HepG2 (cell line): ENCODE data around the gene TBL2. TPM values are rescaled to one million over a fixed set of nuclear protein-coding genes. Genes with fewer than 3 reads are reported as not detected.
A peak's percentile ranks its signal among the peaks of the same experiment; 100 is the strongest.

Source experiments
- DMAP1 ChIP-seq: IDR thresholded peaks from 2 replicates; pipeline ENCODE4 v1.6.1; 2016
- FOXJ3 ChIP-seq: sonication (generic); formaldehyde crosslinking; IDR thresholded peaks from 2 replicates; pipeline ENCODE4 v1.4.0; 2020; ENCODE audit warnings: missing genetic modification reagents, mild to moderate bottlenecking, borderline replicate concordance
- FOXO4 ChIP-seq: sonication (generic); formaldehyde crosslinking; conservative IDR thresholded peaks from 2 replicates; pipeline ENCODE4 v1.8.1; 2023; ENCODE audit warnings: missing genetic modification reagents
- HNF4G ChIP-seq, 2 experiments: sonication (generic) in 1 of 2; formaldehyde crosslinking in 1 of 2; IDR thresholded peaks; 2 replicates each; pipeline versions ENCODE4 v1.4.0 to v1.6.1; 2011 to 2020; ENCODE audit warnings: borderline replicate concordance in 2 of 2, low read depth in 2 of 2, mild to moderate bottlenecking in 2 of 2, low read length in 1 of 2, missing genetic modification reagents in 1 of 2, moderate library complexity in 1 of 2
- KDM6A ChIP-seq: IDR thresholded peaks from 2 replicates; pipeline ENCODE4 v1.6.1; 2016; ENCODE audit warnings: low read depth
- MAZ ChIP-seq, 2 experiments: sonication (generic) in 1 of 2; formaldehyde crosslinking in 1 of 2; IDR thresholded peaks; 2 replicates each; pipeline versions ENCODE4 v1.5.0 to v1.6.1; 2012 to 2020; ENCODE audit warnings: low read depth in 2 of 2, mild to moderate bottlenecking in 2 of 2, borderline replicate concordance in 1 of 2, improper control_type of control experiment in 1 of 2, low read length in 1 of 2, missing genetic modification reagents in 1 of 2, moderate library complexity in 1 of 2
- MEIS2 ChIP-seq: sonication (generic); formaldehyde crosslinking; IDR thresholded peaks from 2 replicates; pipeline ENCODE4 v1.9.0; 2021; ENCODE audit warnings: mild to moderate bottlenecking, missing genetic modification reagents
- NFIB ChIP-seq: sonication (generic); formaldehyde crosslinking; IDR thresholded peaks from 2 replicates; pipeline ENCODE4 v1.9.0; 2021; ENCODE audit warnings: missing genetic modification reagents, mild to moderate bottlenecking, borderline replicate concordance
- POLR2AphosphoS2 ChIP-seq: IDR thresholded peaks from 2 replicates; pipeline ENCODE4 v1.6.1; 2011; ENCODE audit warnings: low read depth, low read length, improper control_type of control experiment
- PRMT3 ChIP-seq: sonication (generic); formaldehyde crosslinking; IDR thresholded peaks from 2 replicates; pipeline ENCODE4 v1.8.1; 2022; ENCODE audit warnings: low read depth, mild to moderate bottlenecking, moderate library complexity, missing genetic modification reagents, borderline replicate concordance
- RAD51 ChIP-seq: fragments of 450-650 bp; IDR thresholded peaks from 2 replicates; pipeline ENCODE4 v1.6.1; 2016; ENCODE audit warnings: borderline replicate concordance
- RARG ChIP-seq: sonication (generic); formaldehyde crosslinking; IDR thresholded peaks from 2 replicates; pipeline ENCODE4 v1.4.0; 2020; ENCODE audit warnings: low read depth, mild to moderate bottlenecking, missing genetic modification reagents
- RFX3 ChIP-seq: IDR thresholded peaks from 2 replicates; pipeline ENCODE4 v1.6.1; 2016; ENCODE audit warnings: missing biosample characterization, missing genetic modification reagents
- SAP130 ChIP-seq: IDR thresholded peaks from 2 replicates; pipeline ENCODE4 v1.6.1; 2016; ENCODE audit warnings: low read depth
- SKI ChIP-seq: fragments of 450-650 bp; IDR thresholded peaks from one replicate; pipeline ENCODE4 v1.6.1; 2018; ENCODE audit warnings: mild to moderate bottlenecking; ENCODE audit not compliant: partially characterized antibody
- SMARCC2 ChIP-seq: fragments of 450-650 bp; IDR thresholded peaks from 2 replicates; pipeline ENCODE4 v1.6.1; 2017; ENCODE audit warnings: antibody characterized with exemption, mild to moderate bottlenecking
- SNAPC2 ChIP-seq: sonication (generic); formaldehyde crosslinking; IDR thresholded peaks from 2 replicates; pipeline ENCODE4 v1.8.1; 2022; ENCODE audit warnings: mild to moderate bottlenecking, missing genetic modification reagents
- SRY ChIP-seq: sonication (generic); formaldehyde crosslinking; IDR thresholded peaks from 2 replicates; pipeline ENCODE4 v1.8.0; 2022; ENCODE audit warnings: mild to moderate bottlenecking, missing genetic modification reagents
- ZNF383 ChIP-seq: sonication (generic); formaldehyde crosslinking; IDR thresholded peaks from 2 replicates; pipeline ENCODE4 v1.4.0; 2020; ENCODE audit warnings: missing genetic modification reagents, mild to moderate bottlenecking, borderline replicate concordance
- ZNF772 ChIP-seq: sonication (generic); formaldehyde crosslinking; IDR thresholded peaks from 2 replicates; pipeline ENCODE4 v1.5.0; 2020; ENCODE audit warnings: mild to moderate bottlenecking, missing genetic modification reagents
- ZUFSP ChIP-seq: sonication (generic); formaldehyde crosslinking; IDR thresholded peaks from 2 replicates; pipeline ENCODE4 v1.9.0; 2021; ENCODE audit warnings: missing genetic modification reagents, mild to moderate bottlenecking, borderline replicate concordance
- polyA plus RNA-seq, 8 experiments: library from polyadenylated mRNA; depleted of rRNA in 3 of 8; stranded (reverse) in 7 of 8; unstranded in 1 of 8; fragments of >200 nt; fragmentation: Illumina TruSeq in 4 of 8; extraction: Trizol in 4 of 8; gene quantifications; 2 replicates each; pipeline versions ENCODE4 v1.2.1 to v1.2.3, GENCODE V29; 2011 to 2016; ENCODE audit warnings: low read depth in 4 of 8, missing spikeins in 1 of 8, mixed read lengths in 1 of 8; ENCODE audit not compliant: insufficient read depth in 1 of 8
- total RNA-seq, 5 experiments: library from RNA; depleted of rRNA; stranded (reverse); fragments of >200 nt; fragmentation: Illumina TruSeq; extraction: Trizol; gene quantifications; 2 replicates each; pipeline ENCODE4 v1.2.3, GENCODE V29; 2016; ENCODE audit warnings: low read depth in 1 of 5
- TF ChIP-seq, protein P1 (sequence below), 2 experiments: sonication (generic) in 1 of 2; formaldehyde crosslinking in 1 of 2; IDR thresholded peaks; 2 replicates each; pipeline versions ENCODE4 v1.4.0 to v1.6.1; 2016 to 2020; ENCODE audit warnings: borderline replicate concordance in 1 of 2, low read depth in 1 of 2, mild to moderate bottlenecking in 1 of 2, missing genetic modification reagents in 1 of 2

TBL2 gene
- total and polyA plus RNA-seq, 2 of the 13 experiments (the other 11 are each of a cell fraction or from before 2014, with no cell fraction given) = 43.4 to 47.2 TPM

DNA sequence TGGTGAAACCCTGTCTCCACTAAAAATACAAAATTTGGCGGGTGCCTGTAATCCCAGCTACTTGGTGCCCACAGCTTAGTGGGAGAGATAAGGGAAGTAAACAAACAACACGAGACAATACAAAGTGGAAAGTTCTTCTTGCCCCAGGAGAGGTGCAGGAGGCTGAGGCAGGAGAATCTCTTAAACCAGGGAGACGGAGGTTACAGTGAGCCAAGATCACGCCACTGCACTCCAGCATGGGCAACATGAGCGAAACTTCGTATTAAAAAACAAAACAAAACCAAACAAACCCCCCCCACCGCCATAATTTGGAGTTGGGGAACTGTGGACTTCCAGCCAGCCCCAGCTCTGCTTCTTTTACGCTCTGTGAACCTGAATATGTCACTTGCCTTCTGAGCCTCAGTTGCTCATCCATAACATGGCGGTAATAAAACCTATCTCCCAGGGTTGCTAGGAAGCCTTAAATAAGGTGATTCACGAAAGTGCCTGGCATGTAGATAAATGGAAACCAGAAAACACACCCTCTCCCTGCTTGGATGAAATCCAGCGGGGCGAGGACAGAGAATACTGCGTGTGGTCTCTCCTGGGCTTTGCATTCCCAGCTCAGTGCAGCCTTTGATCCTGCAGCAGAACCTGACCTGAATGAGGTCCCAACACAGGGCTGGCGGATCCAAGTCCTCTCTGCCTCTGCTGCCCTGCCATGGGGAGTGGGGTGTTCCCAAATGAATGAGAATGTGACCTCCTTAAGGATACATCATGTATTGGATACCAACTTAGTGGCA is 35.8 kb upstream of the TBL2 start (continued):
- TF ChIP-seq ZUFSP (CRISPR knock-in tag) = no peak
- no peak for TF ChIP-seq RARG
- TF ChIP-seq DMAP1 (CRISPR knock-in tag) = no peak
- TF ChIP-seq, protein P1, sequence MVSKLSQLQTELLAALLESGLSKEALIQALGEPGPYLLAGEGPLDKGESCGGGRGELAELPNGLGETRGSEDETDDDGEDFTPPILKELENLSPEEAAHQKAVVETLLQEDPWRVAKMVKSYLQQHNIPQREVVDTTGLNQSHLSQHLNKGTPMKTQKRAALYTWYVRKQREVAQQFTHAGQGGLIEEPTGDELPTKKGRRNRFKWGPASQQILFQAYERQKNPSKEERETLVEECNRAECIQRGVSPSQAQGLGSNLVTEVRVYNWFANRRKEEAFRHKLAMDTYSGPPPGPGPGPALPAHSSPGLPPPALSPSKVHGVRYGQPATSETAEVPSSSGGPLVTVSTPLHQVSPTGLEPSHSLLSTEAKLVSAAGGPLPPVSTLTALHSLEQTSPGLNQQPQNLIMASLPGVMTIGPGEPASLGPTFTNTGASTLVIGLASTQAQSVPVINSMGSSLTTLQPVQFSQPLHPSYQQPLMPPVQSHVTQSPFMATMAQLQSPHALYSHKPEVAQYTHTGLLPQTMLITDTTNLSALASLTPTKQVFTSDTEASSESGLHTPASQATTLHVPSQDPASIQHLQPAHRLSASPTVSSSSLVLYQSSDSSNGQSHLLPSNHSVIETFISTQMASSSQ (IDR thresholded peaks at IDR 0.05; ENCODE audit: low read depth) = no peak
- TF ChIP-seq, protein P1 (CRISPR knock-in tag; IDR thresholded peaks at IDR 0.05; ENCODE audit: borderline replicate concordance) = no peak
- no peak for TF ChIP-seq ZNF772 (CRISPR knock-in tag)
- TF ChIP-seq SMARCC2 = no peak
- no peak for TF ChIP-seq MAZ (IDR thresholded peaks at IDR 0.05; ENCODE audit: borderline replicate concordance, low read depth, low read length)
- TF ChIP-seq MAZ (CRISPR knock-in tag; IDR thresholded peaks at IDR 0.05; ENCODE audit: low read depth) = no peak
- no peak for TF ChIP-seq NFIB
- no peak for TF ChIP-seq FOXO4 (CRISPR knock-in tag)
- 0 out of 2 replicates have a peak, but pooled peaks have one; percentile 57 for TF ChIP-seq SAP130 (CRISPR knock-in tag)
- TF ChIP-seq SRY = no peak
- TF ChIP-seq RAD51 = no peak
- no peak for TF ChIP-seq SNAPC2 (CRISPR knock-in tag)
- TF ChIP-seq SKI = no peak
- TF ChIP-seq KDM6A (CRISPR knock-in tag) = no peak
- TF ChIP-seq POLR2AphosphoS2 = peak; percentile 24; the same call in 1 of the 2 replicates
- TF ChIP-seq RFX3 (CRISPR knock-in tag) = no peak
- no peak for TF ChIP-seq FOXJ3
- TF ChIP-seq HNF4G (IDR thresholded peaks at IDR 0.05; ENCODE audit: borderline replicate concordance, low read depth, low read length) = no peak; the same call in 1 of the 2 replicates
- no peak for TF ChIP-seq HNF4G (CRISPR knock-in tag; IDR thresholded peaks at IDR 0.05; ENCODE audit: borderline replicate concordance, low read depth)
- no peak for TF ChIP-seq PRMT3 (CRISPR knock-in tag)
- TF ChIP-seq ZNF383 (CRISPR knock-in tag) = no peak
- no peak for TF ChIP-seq MEIS2
